ENCODE data around the gene FIGNL2. TPM values are rescaled to one million over a fixed set of nuclear protein-coding genes. Genes with fewer than 3 reads are reported as not detected.

The FIGNL2 gene
- polyA plus RNA-seq, 1 donor (not counting 4 experiments of a cell fraction or from before 2014, with no cell fraction given) = not detected

DNA sequence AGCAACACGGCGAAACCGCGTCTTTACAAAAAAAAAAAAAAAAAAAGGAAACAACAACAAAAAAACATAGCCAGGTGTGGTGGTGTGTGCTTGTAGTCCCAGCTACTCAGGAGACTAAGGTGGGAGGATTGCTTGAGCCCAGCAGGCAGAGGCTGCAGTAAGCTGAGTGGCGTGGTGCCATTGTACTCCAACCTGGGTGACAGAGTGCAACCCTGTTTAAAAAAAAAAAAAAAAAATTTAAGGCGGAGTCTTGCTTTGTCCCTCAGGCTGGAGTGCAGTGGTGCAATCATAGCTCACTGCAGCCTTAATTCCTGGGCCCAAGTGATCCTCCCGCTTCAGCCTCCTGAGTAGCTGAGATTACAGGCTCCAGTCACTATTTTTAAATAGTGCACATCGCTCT, 18.2 kb upstream of the FIGNL2 start:
- FAIRE-seq = no peak
- Histone ChIP-seq H3K4me2 (ENCODE audit: control insufficient read depth, extremely low read depth, insufficient read depth, low read depth, low read length) (no peak overlapping the region), H3K79me2 (ENCODE audit: control insufficient read depth, insufficient read depth, low read length) (no peaks in the 10 kb centered on the region), H3K4me3 (ENCODE audit: control insufficient read depth in 2 of 3, extremely low read depth in 1 of 3, insufficient read depth in 2 of 3, low read depth in 1 of 3, low read length in 3 of 3) (no peak overlapping the region), H3K9me1 (ENCODE audit: control insufficient read depth, extremely low read depth, insufficient read depth, low read length) (no peaks in the 10 kb centered on the region), H3K27ac (ENCODE audit: control insufficient read depth, insufficient read depth, low read length) (no peak overlapping the region), H3K27me3 (ENCODE audit: control insufficient read depth, extremely low read depth, insufficient read depth, low read length) (peaks cover 80% of the 10 kb centered on the region), H3K36me3 (ENCODE audit: control insufficient read depth in 2 of 2, extremely low read depth in 1 of 2, insufficient read depth in 2 of 2, low read length in 2 of 2) (no peaks in the 10 kb centered on the region), H2AFZ (ENCODE audit: control insufficient read depth, low read length) (no peak overlapping the region), H3K9me3 (ENCODE audit: control insufficient read depth, low read depth, low read length) (no peaks in the 10 kb centered on the region), H3K4me1 (ENCODE audit: control insufficient read depth, extremely low read depth, insufficient read depth, low read length) (no peaks in the 10 kb centered on the region), H3K9ac (ENCODE audit: control insufficient read depth, extremely low read depth, insufficient read depth, low read length) (no peak overlapping the region), H4K20me1 (ENCODE audit: control insufficient read depth, extremely low read depth, insufficient read depth, low read length) (no peaks in the 10 kb centered on the region)
- no peak for DNase-seq (ENCODE audit: low read depth, low spot score)
- TF ChIP-seq EZH2 (IDR thresholded peaks at IDR 0.05; ENCODE audit: low read length) = no peak
- no peak for TF ChIP-seq CTCF (optimal IDR thresholded peaks at IDR 0.05 in 1 of 3, IDR thresholded peaks at IDR 0.05 in 1 of 3, conservative IDR thresholded peaks at IDR 0.05 in 1 of 3; ENCODE audit: extremely low read depth in 1 of 3, insufficient read depth in 2 of 3, low read length in 3 of 3)
- dilution Hi-C loops (cut with MboI; ENCODE audit: extremely low pct_ligation_motif_present, low sequenced_read_pairs) = no loop called here

GRCh38 chr12:51866324-51866723, 17.8 kb upstream of the FIGNL2 start:
- Histone ChIP-seq H3K36me3 (ENCODE audit: control insufficient read depth in 2 of 2, extremely low read depth in 1 of 2, insufficient read depth in 2 of 2, low read length in 2 of 2) (no peaks in the 10 kb centered on the region), H3K4me3 (ENCODE audit: control insufficient read depth in 2 of 3, extremely low read depth in 1 of 3, insufficient read depth in 2 of 3, low read depth in 1 of 3, low read length in 3 of 3) (no peak overlapping the region), H3K9me3 (ENCODE audit: control insufficient read depth, low read depth, low read length) (no peaks in the 10 kb centered on the region), H3K9me1 (ENCODE audit: control insufficient read depth, extremely low read depth, insufficient read depth, low read length) (no peaks in the 10 kb centered on the region), H3K4me2 (ENCODE audit: control insufficient read depth, extremely low read depth, insufficient read depth, low read depth, low read length) (no peak overlapping the region), H3K27ac (ENCODE audit: control insufficient read depth, insufficient read depth, low read length) (no peak overlapping the region), H4K20me1 (ENCODE audit: control insufficient read depth, extremely low read depth, insufficient read depth, low read length) (no peaks in the 10 kb centered on the region), H2AFZ (ENCODE audit: control insufficient read depth, low read length) (no peak overlapping the region), H3K9ac (ENCODE audit: control insufficient read depth, extremely low read depth, insufficient read depth, low read length) (no peak overlapping the region), H3K79me2 (ENCODE audit: control insufficient read depth, insufficient read depth, low read length) (no peaks in the 10 kb centered on the region), H3K27me3 (ENCODE audit: control insufficient read depth, extremely low read depth, insufficient read depth, low read length) (peaks cover 78% of the 10 kb centered on the region), H3K4me1 (ENCODE audit: control insufficient read depth, extremely low read depth, insufficient read depth, low read length) (no peaks in the 10 kb centered on the region)
- FAIRE-seq (no peak), DNase-seq (ENCODE audit: low read depth, low spot score) (no peak)
- TF ChIP-seq EZH2 (IDR thresholded peaks at IDR 0.05; ENCODE audit: low read length) = no peak
- dilution Hi-C loops (cut with MboI; ENCODE audit: extremely low pct_ligation_motif_present, low sequenced_read_pairs) = no loop called here

- H3K9me1 ChIP-seq (ENCODE audit: control insufficient read depth, extremely low read depth, insufficient read depth, low read length) = no peaks in the 10 kb centered on the region
- no peak overlapping the region for H3K4me3 ChIP-seq (ENCODE audit: control insufficient read depth in 2 of 3, extremely low read depth in 1 of 3, insufficient read depth in 2 of 3, low read depth in 1 of 3, low read length in 3 of 3)
- no peak overlapping the region for H3K27ac ChIP-seq (ENCODE audit: control insufficient read depth, insufficient read depth, low read length)
- H3K27me3 ChIP-seq (ENCODE audit: control insufficient read depth, extremely low read depth, insufficient read depth, low read length) = peaks cover 73% of the 10 kb centered on the region
- H3K9ac ChIP-seq (ENCODE audit: control insufficient read depth, extremely low read depth, insufficient read depth, low read length) = no peak overlapping the region
- FAIRE-seq = no peak
- no peaks in the 10 kb centered on the region for H3K36me3 ChIP-seq (ENCODE audit: control insufficient read depth in 2 of 2, extremely low read depth in 1 of 2, insufficient read depth in 2 of 2, low read length in 2 of 2)
- H3K4me2 ChIP-seq (ENCODE audit: control insufficient read depth, extremely low read depth, insufficient read depth, low read depth, low read length) = no peak overlapping the region
- no peak overlapping the region for H2AFZ ChIP-seq (ENCODE audit: control insufficient read depth, low read length)
- H3K79me2 ChIP-seq (ENCODE audit: control insufficient read depth, insufficient read depth, low read length) = no peaks in the 10 kb centered on the region
- no peaks in the 10 kb centered on the region for H3K9me3 ChIP-seq (ENCODE audit: control insufficient read depth, low read depth, low read length)
- no peaks in the 10 kb centered on the region for H4K20me1 ChIP-seq (ENCODE audit: control insufficient read depth, extremely low read depth, insufficient read depth, low read length)
- DNase-seq (ENCODE audit: low read depth, low spot score) = no peak
- dilution Hi-C loops (cut with MboI; ENCODE audit: extremely low pct_ligation_motif_present, low sequenced_read_pairs) = no loop called here
- TF ChIP-seq EZH2 (IDR thresholded peaks at IDR 0.05; ENCODE audit: low read length) (no peak), CTCF (optimal IDR thresholded peaks at IDR 0.05 in 1 of 3, IDR thresholded peaks at IDR 0.05 in 1 of 3, conservative IDR thresholded peaks at IDR 0.05 in 1 of 3; ENCODE audit: extremely low read depth in 1 of 3, insufficient read depth in 2 of 3, low read length in 3 of 3) (no peak)
- H3K4me1 ChIP-seq (ENCODE audit: control insufficient read depth, extremely low read depth, insufficient read depth, low read length) = no peaks in the 10 kb centered on the region
These were observed 17.3 kb upstream of the FIGNL2 start for GRCh38 chr12:51865757-51866270.
